Fibroblast of lung (primary cell): ENCODE results near the gene RASGEF1C. TPM values are rescaled to one million over a fixed set of nuclear protein-coding genes. Genes with fewer than 3 reads are reported as not detected.

ENCODE experiments used
- DNase-seq, 2 donors: peaks; one replicate each; pipeline versions ENCODE4 v3.0.0 to v3.0.0-alpha.2; 2010; ENCODE audit warnings: low read depth in 2 of 2
- H2AFZ ChIP-seq: 2 replicates; pipeline ENCODE4 v1.5.1; 2012; ENCODE audit warnings: low read length, control low read depth, inconsistent platforms
- H3K27ac ChIP-seq: 2 replicates; pipeline ENCODE4 v1.5.1; 2011; ENCODE audit warnings: low read length, control low read depth; ENCODE audit not compliant: insufficient read depth
- H3K27me3 ChIP-seq: 2 replicates; pipeline ENCODE4 v1.5.1; 2011; ENCODE audit warnings: mild to moderate bottlenecking, low read length; ENCODE audit not compliant: control insufficient read depth, insufficient read depth
- H3K36me3 ChIP-seq: 2 replicates; pipeline ENCODE4 v1.5.1; 2011; ENCODE audit warnings: low read length; ENCODE audit not compliant: control insufficient read depth, insufficient read depth
- H3K4me1 ChIP-seq: 2 replicates; pipeline ENCODE4 v1.5.1; 2011; ENCODE audit warnings: low read length; ENCODE audit not compliant: control insufficient read depth, insufficient read depth; ENCODE audit errors: extremely low read depth
- H3K4me2 ChIP-seq: 2 replicates; pipeline ENCODE4 v1.5.1; 2011; ENCODE audit warnings: low read length, control low read depth; ENCODE audit not compliant: insufficient read depth; ENCODE audit errors: extremely low read depth
- H3K4me3 ChIP-seq, 4 experiments: fragments of 200-600 bp in 1 of 4; sonication (generic) in 1 of 4; replicated peaks in 1 of 4; 2 replicates each; pipeline ENCODE4 v1.5.1; 2011 to 2016; ENCODE audit warnings: low read length in 4 of 4, low read depth in 3 of 4, mild to moderate bottlenecking in 3 of 4, control low read depth in 2 of 4, inconsistent platforms in 1 of 4, mixed read lengths in 1 of 4; ENCODE audit not compliant: insufficient read depth in 1 of 4; ENCODE audit errors: control extremely low read depth in 1 of 4
- H3K79me2 ChIP-seq: 2 replicates; pipeline ENCODE4 v1.5.1; 2012; ENCODE audit warnings: mild to moderate bottlenecking, low read length, inconsistent platforms; ENCODE audit not compliant: control insufficient read depth, insufficient read depth
- H3K9ac ChIP-seq: 2 replicates; pipeline ENCODE4 v1.5.1; 2011; ENCODE audit warnings: mild to moderate bottlenecking, low read length, control low read depth; ENCODE audit not compliant: insufficient read depth
- H3K9me3 ChIP-seq: 2 replicates; pipeline ENCODE4 v1.5.1; 2012; ENCODE audit warnings: low read depth, low read length; ENCODE audit not compliant: control insufficient read depth, insufficient read depth
- H4K20me1 ChIP-seq: 2 replicates; pipeline ENCODE4 v1.5.1; 2011; ENCODE audit warnings: low read length; ENCODE audit not compliant: control insufficient read depth, insufficient read depth; ENCODE audit errors: extremely low read depth
- CTCF ChIP-seq, 2 donors: IDR thresholded peaks in 1 of 2; conservative IDR thresholded peaks in 1 of 2; 1 replicate in 1 of 2; 2 replicates in 1 of 2; pipeline ENCODE4 v1.5.1; 2011 to 2012; ENCODE audit warnings: low read length in 2 of 2, control low read depth in 1 of 2, inconsistent platforms in 1 of 2, low read depth in 1 of 2, mild to moderate bottlenecking in 1 of 2
- EZH2 ChIP-seq: IDR thresholded peaks from 2 replicates; pipeline ENCODE4 v1.5.1; 2012; ENCODE audit warnings: low read length, control low read depth, mild to moderate bottlenecking; ENCODE audit errors: missing control alignments
- polyA plus RNA-seq, 2 donors: library from polyadenylated mRNA; depleted of rRNA in 1 of 2; stranded (reverse) in 1 of 2; unstranded in 1 of 2; fragments of >200 nt; gene quantifications; 2 replicates each; pipeline ENCODE4 v1.2.1, GENCODE V29; 2011 to 2012; ENCODE audit warnings: missing spikeins in 1 of 2
- total RNA-seq: library from RNA; depleted of rRNA; stranded (reverse); fragments of >200 nt; gene quantifications from 2 replicates; pipeline ENCODE4 v1.2.1, GENCODE V29; 2014

The RASGEF1C gene
- total and polyA plus RNA-seq, 2 donors (not counting 1 experiment from before 2014, with no cell fraction given) = under 0.01 TPM; not detected in 1

- no peak for DNase-seq
- no peak for TF ChIP-seq EZH2
- no peak for TF ChIP-seq CTCF (conservative IDR thresholded peaks at IDR 0.05 in 1 of 2, IDR thresholded peaks at IDR 0.05 in 1 of 2; ENCODE audit: low read depth in 1 of 2, low read length in 2 of 2)
Measured at GRCh38 chr5:180169248-180170105, 39.5 kb downstream of the RASGEF1C start.

GRCh38 chr5:180168758-180169157, 40.3 kb downstream of the RASGEF1C start:
- no peak overlapping the region for H2AFZ ChIP-seq
- no peaks in the 10 kb centered on the region for H3K9me3 ChIP-seq
- H3K27me3 ChIP-seq = no peaks in the 10 kb centered on the region
- H3K27ac ChIP-seq = no peak overlapping the region
- H4K20me1 ChIP-seq = no peaks in the 10 kb centered on the region
- H3K79me2 ChIP-seq = no peaks in the 10 kb centered on the region
- H3K4me3 ChIP-seq = no peak overlapping the region
- H3K36me3 ChIP-seq = no peaks in the 10 kb centered on the region
- TF ChIP-seq CTCF (conservative IDR thresholded peaks at IDR 0.05 in 1 of 2, IDR thresholded peaks at IDR 0.05 in 1 of 2; ENCODE audit: low read depth in 1 of 2, low read length in 2 of 2) = no peak
- TF ChIP-seq EZH2 = no peak
- H3K4me2 ChIP-seq = no peak overlapping the region
- no peaks in the 10 kb centered on the region for H3K4me1 ChIP-seq
- no peak overlapping the region for H3K9ac ChIP-seq
- no peak for DNase-seq

More at GRCh38 chr5:180169248-180170105, 39.5 kb downstream of the RASGEF1C start:
- no peak overlapping the region for H3K4me2 ChIP-seq
- no peaks in the 10 kb centered on the region for H3K79me2 ChIP-seq
- H3K4me3 ChIP-seq = no peak overlapping the region
- no peaks in the 10 kb centered on the region for H3K27me3 ChIP-seq
- H3K4me1 ChIP-seq = no peaks in the 10 kb centered on the region
- H3K36me3 ChIP-seq = no peaks in the 10 kb centered on the region
- no peaks in the 10 kb centered on the region for H4K20me1 ChIP-seq
- H3K27ac ChIP-seq = no peak overlapping the region
- H3K9ac ChIP-seq = no peak overlapping the region
- no peaks in the 10 kb centered on the region for H3K9me3 ChIP-seq
- no peak overlapping the region for H2AFZ ChIP-seq

- no peak for TF ChIP-seq EZH2
- no peak for TF ChIP-seq CTCF (conservative IDR thresholded peaks at IDR 0.05 in 1 of 2, IDR thresholded peaks at IDR 0.05 in 1 of 2; ENCODE audit: low read depth in 1 of 2, low read length in 2 of 2)
Measured at GRCh38 chr5:180166176-180166575, 42.8 kb downstream of the RASGEF1C start.

More at GRCh38 chr5:180166176-180166575, 42.8 kb downstream of the RASGEF1C start:
- no peak overlapping the region for H3K4me2 ChIP-seq
- H2AFZ ChIP-seq = no peak overlapping the region
- no peaks in the 10 kb centered on the region for H3K79me2 ChIP-seq
- H3K36me3 ChIP-seq = no peaks in the 10 kb centered on the region
- no peaks in the 10 kb centered on the region for H4K20me1 ChIP-seq
- H3K4me3 ChIP-seq = no peak overlapping the region
- no peaks in the 10 kb centered on the region for H3K27me3 ChIP-seq
- no peak for DNase-seq
- H3K9ac ChIP-seq = no peak overlapping the region
- no peaks in the 10 kb centered on the region for H3K9me3 ChIP-seq
- H3K27ac ChIP-seq = no peak overlapping the region
- H3K4me1 ChIP-seq = no peaks in the 10 kb centered on the region
